Measurements from ENCODE around the gene SUPT3H.
"Not testable (repeated sequence)": the region's sequence is repeated elsewhere in the genome, so short reads cannot be mapped to it uniquely, and the experiment has no call there.

The SUPT3H gene

DNA sequence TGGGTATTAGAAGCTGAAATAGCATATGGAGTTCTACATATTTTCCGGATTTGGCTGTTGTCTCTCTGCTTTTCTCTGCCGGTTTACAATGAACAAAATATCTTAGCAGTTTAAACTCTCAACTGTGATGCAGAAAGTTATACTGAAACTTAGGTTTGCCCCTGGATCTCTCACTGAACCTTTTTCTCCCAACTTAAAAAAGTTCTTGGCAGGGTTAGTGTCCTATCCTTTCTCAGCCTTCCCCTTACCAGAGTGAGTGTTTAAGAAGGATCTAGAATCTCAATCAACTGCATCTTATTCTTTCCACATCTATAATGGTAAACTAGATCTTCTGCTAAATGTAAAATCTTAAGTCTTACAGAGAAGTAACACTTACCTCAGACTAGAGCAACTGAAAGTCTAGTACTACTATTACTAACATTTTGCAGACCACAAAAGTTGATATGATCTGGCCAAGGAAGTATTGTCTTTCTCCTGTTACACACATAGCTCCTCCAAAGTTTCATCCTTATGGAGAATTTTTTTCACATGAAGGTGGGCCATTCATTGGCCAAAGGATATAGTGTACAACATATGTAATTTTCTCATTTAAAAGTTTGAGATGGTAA, 441.9 kb downstream of the SUPT3H start:
- DNase-seq, result no peak

DNA sequence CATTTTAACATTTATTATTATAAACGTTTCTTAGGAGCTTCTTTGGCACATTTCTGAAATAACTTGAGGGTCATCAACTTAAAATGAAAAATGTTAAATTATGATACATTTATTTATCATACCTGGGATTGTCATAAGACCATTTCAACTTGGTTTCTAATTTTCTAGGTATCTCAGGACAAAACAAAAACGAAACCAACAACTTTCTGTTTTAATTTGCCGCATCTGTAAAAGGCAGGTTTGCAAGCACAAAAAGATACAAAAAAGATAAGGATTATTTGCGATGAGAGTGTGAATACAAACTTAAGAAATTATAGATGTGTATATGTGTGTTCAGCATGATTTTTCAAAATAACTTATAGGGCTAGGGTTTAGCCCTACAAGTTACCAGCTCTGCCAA, 444.6 kb downstream of the SUPT3H start:
- no peak for DNase-seq

DNA sequence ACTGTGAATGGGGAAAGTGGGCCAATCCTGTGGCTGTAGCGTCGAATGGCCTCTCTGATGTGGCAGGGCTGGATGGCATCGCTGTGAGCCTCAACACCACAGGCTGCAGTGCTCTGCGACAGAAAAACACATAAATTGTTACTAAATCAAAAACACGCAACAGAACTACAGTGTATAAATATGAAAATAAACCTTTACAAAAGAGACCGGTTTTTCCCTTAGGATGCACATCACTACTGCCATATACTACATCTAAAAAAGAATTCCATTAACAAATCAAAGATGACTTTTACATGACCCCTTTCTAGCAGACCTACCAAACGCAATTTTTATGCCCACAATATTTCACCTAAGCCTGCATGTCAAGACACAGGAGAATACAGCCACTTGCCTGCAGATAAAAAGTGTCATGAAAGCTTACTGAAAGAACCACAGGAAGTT, 445.1 kb downstream of the SUPT3H start:
- no peak for DNase-seq

DNA sequence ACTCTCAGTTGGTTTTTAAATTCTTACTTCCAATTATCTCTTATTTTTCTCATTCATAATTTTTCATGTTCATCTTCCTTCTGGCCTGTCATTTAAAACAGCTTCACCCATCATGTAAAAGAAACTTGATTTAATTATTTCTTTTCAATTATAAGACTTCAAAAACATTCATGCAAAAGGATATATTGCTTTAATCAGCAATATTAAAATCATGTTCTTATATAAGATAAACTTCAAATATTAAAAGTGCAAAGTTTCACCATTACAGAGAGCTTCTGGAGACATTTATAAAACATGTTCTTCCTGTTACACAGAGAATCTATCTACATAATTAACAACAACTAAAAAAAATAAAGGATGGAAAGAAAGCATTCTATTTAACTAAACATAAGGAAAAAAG, 446.3 kb downstream of the SUPT3H start:
- DNase-seq, result no peak

DNA sequence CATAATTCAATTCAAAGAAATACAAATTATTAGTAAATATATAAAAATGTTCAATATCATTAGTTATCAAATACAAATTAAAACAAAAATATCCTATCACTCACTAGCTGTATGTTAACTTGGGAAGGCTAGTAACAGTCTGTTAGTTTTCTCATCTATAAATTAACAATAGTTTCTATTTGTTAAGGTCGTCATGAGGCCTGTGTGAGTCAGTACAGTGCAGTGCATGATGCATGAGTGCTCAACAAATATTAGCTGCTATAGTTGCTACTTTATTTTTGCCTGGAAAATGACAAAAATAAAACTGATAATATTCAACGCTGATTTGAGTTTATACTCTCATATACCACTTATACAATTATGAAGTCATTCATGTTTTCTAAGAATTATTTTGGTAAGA, 451.2 kb downstream of the SUPT3H start:
- no peak for DNase-seq

DNA sequence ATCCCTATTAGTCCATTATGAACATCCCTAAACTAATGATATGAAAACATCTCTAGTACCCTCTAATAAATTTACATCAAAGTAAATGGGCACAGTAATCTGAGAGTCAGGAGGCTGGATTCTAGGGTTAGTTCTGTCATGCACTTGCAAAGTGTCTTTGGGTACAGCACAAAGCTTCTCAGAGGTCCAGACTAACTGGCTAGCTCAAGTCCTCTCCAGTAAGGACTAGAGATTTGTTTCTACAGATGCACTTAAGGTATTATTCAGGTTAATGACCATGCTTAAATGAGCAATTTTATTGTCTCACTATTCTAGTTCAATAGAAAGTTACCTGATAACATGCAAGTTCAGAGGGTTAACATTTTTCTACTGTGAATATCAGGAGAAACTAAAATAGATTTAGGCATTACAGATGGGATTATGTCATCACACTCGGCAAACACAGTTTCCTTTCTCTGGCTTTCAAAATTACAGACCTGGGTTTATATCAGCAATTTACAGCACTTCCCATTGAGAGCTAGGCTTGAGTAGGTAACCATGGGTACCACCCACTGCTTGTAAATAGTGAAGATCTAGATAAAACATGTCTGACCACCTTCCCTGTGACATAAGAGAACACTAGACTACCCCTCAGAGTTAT, 452.5 kb downstream of the SUPT3H start:
- peak; percentile 98 for DNase-seq

DNA sequence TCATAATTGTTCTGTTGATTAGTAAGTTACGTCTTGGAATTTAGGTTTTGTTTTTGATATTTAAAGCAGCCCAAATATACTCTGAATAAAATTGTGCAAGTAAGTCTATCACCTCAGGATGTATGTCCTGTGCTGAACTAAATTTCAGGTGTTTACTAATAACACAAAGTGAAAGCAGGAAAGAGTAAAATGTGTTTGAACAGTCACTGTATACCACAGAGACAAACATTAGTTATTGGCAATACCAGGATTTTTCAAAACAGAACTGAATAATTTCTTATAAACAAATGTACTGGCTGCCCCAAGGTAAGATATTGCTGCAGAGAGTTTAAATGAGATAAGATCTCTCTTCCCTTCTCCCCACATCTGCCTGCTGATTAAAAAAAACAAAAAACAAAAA, 454.3 kb downstream of the SUPT3H start:
- DNase-seq, result no peak

DNA sequence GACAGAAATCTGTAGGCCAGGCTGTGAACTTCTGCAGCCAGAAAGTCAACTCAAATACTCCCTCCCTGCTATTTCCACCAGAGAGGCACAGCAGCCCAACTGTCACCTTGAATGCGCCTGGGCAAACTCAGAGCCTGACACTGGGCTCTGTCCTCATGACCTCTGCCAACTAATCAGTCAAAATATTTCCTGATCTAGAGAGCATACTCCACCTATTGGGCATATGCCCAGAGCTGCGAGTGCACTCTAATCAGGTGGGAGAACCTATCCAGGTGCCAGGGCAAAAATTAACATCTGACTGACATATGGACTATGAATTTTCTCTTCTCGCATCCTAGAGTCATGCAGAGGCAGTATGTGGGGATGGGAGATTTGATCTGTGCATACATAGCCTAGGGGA, 455.9 kb downstream of the SUPT3H start:
- no peak for DNase-seq

DNA sequence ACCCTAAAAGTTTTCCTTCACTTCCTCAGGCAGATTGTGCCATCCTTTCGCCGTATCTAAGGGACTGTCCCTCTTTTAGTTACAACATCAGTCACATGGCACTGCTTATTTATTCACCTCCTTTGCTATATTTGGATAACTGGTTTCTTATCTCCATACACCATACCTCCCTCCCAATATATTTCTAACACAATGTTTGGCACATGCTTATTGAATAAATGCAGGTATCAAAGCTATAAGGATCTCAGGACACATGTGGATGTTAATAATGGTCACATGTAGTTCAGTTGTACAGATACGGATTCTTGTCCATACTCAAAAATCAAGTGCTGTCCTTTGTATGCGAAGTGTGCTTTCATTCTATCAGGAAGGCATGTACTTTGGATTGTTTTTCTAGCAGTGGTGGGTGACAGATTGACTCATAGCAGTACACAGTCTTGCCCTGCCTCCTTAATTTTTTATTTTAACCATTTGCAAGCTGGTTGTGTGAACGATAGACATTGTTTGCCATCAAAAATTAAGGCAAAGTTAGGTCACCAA, 456.7 kb downstream of the SUPT3H start:
- DNase-seq, result no peak

DNA sequence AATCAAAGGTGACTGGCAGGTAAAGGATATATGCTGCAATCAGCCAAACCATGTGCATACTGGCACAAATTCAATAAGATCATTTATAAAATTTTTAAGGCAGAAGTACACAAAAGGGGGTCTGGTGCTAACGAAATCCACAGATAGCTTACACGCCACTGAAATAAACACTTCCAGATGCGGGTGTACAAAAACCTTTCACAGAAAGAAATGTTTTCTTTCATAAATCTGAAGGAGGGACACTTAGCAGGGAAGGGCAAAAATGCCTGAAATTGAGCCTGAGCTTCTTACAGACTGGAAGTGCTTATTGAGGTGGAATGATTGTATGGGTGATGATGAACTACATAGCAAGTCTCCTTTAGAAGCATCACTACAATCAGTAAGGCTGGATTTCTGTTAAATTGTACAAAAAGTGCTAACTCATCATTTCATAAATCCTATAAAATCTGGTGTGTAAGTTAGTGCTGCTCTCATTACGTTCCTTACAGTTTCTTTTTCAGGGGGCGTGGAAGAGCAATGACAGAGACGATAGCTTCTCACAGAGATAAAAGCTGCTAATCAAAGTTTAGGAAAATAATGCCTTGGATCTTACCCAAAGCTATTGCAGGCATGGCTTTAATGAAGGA, 458.9 kb downstream of the SUPT3H start:
- DNase-seq, result no peak

DNA sequence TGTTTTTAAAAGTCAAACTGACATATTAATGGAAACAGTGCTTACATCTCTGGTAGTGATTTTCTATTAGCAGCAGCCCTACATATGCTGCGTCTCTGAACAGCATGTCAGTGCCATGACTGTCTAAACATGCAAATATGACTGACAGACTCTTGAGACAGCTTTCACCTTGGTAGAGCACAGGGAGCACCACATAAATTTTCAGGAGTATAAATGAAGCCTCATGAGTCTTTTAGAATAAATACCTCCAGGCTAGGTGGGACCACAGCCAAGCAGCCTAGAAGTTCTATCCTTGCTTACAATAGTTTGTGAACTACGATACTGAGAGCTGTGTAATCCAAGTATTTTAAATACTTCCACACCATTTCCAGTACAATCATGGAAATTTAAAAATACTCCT, 460.3 kb downstream of the SUPT3H start:
- DNase-seq, result no peak

DNA sequence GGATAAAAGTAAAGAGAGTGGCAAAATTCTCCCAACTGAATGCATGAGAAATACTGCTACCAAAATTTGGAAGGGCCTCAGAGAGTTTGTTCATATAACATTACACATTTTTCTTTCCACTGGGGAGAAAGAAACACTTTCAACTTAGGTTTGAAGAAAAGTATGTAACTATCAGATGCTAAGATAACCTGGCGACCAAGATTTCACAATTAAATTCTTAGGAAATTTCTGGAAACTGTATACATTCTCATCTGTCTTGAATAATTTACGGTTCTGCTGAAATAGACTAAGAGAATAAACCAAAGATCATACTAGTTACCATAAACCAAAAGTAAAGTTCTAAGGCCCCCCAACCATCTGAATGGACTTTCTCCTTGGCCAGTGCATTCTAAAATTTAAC, 462.6 kb downstream of the SUPT3H start:
- DNase-seq, result no peak

DNA sequence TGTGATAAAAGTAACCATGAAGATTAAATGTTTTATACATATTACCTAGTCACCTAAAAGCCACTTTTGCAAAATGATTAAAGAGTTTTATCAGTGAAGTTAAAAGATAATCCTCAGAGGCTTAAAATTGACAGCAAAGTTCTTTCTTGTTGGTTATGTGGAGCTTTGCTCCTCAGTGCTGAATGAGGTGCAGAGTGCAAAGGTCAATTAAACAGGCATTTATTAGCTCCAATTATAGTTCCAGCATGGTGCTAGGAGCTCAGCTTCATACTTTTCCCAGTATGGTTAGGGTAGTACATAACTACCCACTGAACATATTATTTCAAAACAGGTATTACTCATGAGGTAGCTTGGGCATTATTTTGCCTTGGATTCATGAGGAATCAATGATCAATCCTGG, 463.6 kb downstream of the SUPT3H start:
- DNase-seq, result no peak

DNA sequence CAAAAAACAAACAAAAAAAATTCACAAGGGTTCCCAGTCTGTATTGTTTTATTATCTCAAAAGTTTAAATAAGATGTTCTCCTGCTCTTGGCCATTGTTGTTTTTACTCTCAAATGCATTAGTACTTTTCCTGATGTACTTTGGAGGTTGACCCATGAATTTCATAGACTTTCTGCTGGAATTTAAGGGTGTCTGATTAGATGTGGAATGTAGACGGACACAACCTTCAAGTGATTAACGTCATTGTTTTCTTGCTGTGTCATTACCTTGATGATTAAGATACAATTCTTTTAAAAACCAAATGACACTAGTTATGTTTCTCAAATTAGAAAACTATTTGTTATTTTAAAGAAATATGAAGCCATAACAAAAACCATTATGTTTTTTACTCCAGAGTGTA, 471.0 kb downstream of the SUPT3H start:
- no peak for DNase-seq

DNA sequence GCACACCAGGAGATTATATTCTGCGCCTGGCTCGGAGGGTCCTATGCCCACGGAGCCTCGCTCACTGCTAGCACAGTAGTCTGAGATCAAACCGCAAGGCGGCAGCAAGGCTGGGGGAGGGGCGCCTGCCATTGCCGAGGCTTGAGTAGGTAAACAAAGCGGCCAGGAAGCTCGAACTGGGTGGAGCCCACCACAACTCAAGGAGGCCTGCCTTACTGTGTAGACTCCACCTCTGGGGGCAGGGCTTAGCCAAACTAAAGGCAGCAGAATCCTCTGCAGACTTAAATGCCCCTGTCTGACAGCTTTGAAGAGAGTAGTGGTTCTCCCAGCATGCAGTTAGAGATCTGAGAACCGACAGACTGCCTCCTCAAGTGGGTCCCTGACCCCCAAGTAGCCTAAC, 477.4 kb downstream of the SUPT3H start:
- not testable (repeated sequence) for DNase-seq

DNA sequence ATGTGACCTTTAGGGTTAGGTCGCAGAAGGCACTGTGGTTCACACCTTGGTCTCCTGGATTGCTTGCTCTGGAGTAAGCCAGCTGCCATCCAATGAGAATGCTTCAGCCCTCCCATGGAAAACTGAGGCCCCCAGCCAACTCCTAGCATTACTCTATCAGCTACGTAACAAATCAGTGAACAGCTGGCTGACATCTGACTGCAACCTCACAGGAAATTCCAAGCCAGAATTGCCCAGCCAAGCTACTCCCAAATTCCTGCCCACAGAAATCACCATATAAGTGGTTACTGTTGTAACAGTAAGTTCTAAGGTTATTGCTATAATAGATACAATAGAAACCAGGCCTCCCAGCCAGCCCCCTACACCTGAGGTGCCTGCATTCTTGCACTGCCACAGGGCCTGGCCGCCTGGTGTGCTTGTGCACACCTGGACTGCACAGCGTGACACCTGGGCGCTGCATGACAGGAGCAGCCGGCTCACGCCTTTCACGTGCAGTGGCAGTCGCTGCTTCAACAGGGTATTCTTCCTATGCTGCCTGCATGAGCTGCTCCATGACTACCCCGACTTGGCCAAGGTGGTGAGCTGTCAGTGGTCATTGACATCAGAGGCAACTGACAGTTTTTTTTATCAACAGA, 479.3 kb downstream of the SUPT3H start:
- no peak for DNase-seq

DNA sequence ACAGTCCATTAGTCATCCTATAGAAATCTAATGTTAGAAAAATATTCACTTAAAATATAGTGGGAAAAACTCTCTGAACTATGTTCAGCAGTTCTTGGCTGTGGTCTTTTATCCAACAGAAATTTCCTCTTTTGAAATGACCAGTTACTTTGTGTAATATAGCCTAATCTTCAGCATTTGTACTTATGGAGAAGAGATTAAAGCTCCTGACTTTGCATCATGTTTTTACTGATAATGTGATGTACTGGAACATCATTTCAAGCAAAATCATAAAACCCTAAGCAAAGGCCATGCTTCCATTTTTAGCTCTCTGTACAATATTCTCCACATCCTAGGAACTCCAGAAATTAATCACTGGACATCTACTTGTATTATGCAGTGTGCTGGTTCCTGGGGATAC, 480.4 kb downstream of the SUPT3H start:
- DNase-seq, result no peak

DNA sequence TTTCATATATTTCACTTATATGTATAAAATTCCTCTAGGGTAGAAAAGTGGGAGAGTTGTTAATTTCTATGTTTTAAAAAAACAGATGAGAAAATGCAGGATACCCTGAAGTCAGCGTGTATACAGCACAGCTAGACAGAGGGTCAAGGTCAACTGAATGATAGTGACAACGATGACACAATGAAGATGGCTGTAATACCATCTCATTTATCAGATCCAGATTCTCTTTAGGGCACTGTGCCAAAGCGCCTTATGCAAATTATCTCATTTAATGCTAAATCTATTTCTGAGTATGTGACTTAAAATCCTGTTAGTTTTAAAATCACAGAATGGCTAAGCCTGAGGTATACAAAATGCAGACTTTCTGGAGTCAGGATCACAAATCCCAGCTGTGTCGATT, 481.0 kb downstream of the SUPT3H start:
- no peak for DNase-seq

DNA sequence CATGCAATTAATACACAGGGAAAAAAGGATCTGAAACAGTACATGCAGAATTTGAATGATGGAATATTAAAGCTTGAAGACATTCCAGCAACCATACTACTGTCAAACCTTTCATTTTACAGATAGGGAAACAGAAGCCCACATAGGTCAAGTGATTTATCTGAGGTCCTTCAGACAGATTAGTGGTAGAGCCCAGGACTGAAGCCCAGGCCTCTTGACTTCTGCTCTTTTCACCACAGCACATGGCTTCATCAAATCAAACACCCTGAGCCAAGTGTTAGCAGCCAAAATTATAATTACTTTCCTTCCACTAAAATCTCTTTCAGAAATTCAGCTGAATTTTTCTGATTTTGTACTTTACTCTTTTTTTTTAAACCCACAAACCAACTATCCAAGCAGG, 485.2 kb downstream of the SUPT3H start:
- DNase-seq, result no peak

DNA sequence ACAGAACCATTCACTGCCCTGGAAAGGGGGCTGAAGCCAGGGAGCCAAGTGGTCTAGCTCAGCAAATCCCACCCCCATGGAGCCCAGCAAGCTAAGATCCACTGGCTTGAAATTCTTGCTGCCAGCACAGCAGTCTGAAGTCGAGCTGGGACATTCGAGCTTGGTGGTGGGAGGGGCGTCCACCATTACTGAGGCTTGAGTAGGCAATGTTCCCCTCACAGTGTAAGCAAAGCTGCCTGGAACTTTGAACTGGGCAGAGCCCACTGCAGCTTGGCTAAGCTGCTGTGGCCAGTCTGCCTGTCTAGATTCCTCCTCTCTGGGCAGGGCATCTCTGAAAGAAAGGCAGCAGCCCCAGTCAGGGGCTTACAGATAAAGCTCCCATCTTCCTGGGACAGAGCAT, 498.7 kb downstream of the SUPT3H start:
- DNase-seq, result not testable (repeated sequence)

DNA sequence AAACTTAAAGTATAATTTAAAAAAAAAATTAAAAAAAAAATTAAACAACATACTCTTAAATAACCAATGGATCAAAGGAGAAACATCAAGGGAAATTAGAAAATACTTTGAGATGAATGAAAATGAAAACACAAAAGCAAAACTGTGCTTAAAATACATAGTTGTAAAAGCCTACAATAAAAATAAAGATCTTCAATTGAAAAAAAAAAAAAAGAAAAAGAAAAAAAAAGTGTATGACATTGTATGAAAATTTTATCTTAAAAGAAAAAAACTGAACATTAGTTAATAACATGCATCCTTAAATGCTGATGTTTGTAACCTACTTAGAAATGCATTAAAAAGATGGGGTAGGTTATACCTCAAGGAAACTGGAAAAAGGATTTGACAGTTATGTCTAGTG, 501.1 kb downstream of the SUPT3H start:
- DNase-seq, result not testable (repeated sequence)

DNA sequence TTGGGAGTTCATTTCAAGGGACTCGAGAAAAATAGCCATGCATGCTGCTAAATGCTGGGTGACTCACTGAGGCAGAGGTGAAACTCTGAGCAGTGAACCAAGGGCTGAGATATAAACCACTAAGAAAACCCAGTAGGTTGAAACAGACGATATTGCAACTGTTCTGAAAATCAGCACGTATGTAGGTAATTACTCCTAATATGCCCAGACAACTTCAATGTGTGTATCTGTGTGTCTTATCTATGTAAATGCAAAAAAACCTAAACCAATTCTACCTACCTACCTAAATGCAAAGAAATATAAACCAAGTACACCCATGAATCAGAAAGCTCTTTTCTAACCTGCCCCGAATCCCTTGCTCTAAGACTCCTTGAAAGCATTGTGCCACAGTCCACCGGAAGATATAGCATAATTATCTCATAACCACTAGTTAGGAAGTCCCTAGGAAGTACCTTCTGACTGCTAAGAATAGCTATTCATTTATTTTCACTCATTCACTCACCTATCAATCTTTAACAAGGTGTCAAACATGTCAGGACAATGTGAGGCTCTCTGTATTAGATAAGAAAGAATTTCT, 508.3 kb downstream of the SUPT3H start:
- DNase-seq, result no peak

DNA sequence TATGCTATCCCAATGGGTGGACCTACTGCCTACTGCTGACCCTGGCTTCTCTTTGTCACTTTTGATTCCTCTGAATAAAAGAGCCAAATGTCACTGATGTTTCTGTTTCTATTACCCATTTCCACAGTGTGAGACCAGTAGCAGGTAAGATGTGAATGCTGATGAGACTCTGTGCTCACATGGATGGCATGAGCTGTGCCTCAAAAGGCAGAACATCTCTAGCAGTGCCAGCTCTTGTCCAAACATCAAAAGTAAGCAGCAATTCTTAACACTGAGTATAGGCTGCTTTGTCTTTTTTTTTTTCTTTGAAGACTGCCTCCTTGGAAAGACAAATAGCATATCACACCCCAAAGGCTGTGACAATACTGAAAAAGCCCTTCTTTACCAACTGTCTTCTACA, 508.8 kb downstream of the SUPT3H start:
- DNase-seq, result no peak

DNA sequence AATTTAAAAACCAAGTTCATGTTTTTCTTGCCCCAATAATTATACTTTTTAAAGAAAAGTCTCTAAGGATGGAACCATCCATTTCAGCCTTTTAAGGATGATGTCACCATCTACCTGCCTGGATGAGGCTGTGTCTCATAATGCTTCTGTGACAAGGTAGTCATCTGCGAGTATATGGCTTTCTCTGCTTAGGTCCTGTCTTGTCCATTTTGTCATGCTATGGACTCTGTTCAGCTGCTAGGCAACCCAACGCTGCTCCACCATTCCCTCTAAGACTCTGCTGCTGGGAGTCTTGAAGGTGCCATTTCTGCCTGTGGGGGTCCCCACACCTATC, 509.4 kb downstream of the SUPT3H start:
- no peak for DNase-seq
